ENCODE results near the gene MAPK14.

GRCh38 chr6:36069573-36069972, 42.0 kb downstream of the MAPK14 start:
- TF ChIP-seq EZH2 (IDR thresholded peaks at IDR 0.05; ENCODE audit: borderline replicate concordance, low read depth, low read length, poor library complexity, severe bottlenecking) (no peak), CTCF (conservative IDR thresholded peaks at IDR 0.05; ENCODE audit: low read depth, low read length) (no peak)

Data from A673 (cell line).